DMS53 treated with DMSO at 0.1 percent for 48 hours (cell line): ENCODE data around the gene RPL15.
A peak's percentile ranks its signal among the peaks of the same experiment; 100 is the strongest.

ENCODE experiments used
- DNase-seq: peaks from one replicate; lab custom pipeline; 2025; ENCODE audit not compliant: unreplicated experiment; lab: John Stamatoyannopoulos, UW

Gene RPL15

GRCh38 chr3:23928524-23928923, 11.6 kb downstream of the RPL15 start:
- peak; percentile 6 for DNase-seq

DNA sequence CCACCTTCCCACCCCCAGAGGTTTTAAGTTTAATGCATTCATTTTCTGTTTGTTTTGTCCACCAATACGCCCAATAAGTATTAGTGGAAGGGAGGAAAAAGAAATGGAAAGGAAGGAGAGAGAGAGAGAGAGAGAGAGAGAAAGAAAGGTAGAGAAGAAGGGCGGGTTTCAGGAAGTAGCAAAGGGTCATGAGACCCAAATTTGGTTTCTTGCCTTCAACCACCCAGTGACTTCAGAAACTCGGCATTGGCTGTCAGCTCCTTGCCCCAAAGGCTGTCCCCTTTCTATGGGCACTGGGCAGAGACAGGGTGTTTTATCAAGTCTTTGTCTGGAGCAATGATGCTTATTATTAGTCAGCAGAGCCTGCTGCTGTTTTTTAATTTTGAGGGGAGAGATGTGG, 14.7 kb downstream of the RPL15 start:
- no peak for DNase-seq

GRCh38 chr3:23932571-23932970, 15.6 kb downstream of the RPL15 start:
- no peak for DNase-seq

- no peak for DNase-seq
These were observed 17.3 kb downstream of the RPL15 start for GRCh38 chr3:23934253-23934652.

DNA sequence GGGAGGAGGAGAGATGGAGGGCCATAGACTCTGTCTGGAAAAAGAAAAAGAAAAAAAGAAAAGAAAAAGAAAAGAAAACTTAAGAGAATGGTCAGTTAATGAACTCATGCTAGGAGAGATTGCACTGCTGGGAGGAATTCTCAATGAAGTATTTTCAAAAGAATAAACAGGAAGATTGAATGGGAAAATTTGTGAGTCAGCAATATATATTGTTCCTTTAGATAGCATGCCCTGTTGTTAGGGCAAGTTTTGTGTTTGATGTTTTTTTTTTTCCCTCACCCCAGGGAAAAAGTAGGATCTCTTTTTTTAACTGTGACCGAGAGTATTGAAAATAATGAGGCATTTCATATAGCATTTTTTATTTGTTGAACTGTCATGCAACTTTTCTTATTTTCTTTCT, 20.4 kb downstream of the RPL15 start:
- DNase-seq: no peak

DNA sequence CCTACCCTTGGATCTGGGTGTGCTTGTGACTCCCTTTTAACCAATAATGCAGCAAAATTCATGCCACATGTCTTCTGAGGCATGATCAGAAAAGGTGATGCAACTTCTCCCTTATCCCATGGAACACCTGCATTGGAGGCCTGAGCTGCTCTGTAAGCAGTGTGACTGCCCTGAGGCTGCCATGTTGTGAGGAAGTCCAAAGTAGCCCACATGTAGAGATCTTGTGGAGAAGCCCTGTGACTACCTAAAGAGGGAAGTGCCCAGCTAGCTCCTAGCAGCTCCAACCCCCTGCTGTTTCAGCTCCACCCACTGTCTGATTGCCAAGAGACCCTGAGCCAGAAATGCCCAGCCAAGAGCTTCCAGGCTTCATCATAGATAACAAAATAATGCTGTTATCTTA, 21.8 kb downstream of the RPL15 start:
- no peak for DNase-seq

DNA sequence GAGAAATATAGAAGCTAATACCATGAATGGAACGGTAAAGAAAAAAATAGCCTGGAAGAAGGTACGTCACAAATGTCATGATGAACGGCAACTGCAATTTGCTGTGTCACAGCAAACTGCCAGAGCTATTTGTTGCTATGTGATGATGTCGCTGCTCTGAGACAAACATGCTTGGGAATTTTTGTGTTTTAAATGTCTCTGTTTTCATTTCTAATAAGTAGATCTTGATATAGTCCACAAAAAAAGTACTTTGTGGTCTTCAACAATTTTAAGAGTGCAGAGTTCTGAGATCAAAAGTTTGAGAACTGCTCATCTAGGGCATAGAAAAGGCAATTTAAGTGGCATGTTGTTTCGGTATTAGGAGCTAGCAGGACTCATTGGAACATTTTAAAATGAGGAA, 23.8 kb downstream of the RPL15 start:
- no peak for DNase-seq

- no peak for DNase-seq
These were observed 24.5 kb downstream of the RPL15 start for GRCh38 chr3:23941440-23941839.

DNA sequence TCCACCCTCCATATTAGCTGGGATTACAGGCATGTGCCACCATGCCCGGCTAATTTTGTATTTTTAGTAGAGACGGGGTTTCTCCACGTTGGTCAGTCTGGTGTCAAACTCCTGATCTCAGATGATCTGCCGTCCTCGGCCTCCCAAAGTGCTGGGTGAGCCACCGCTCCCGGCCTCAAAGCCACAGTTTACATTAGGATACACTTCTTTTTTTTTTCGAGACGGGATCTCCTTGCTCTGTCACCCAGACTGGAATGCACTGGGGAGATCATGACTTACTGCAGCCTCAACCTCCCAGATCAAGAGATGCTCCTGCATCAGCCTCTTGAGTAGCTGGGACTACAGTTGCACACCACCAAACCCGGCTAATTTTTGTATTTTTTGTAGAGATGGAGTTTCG, 25.6 kb downstream of the RPL15 start:
- no peak for DNase-seq

DNA sequence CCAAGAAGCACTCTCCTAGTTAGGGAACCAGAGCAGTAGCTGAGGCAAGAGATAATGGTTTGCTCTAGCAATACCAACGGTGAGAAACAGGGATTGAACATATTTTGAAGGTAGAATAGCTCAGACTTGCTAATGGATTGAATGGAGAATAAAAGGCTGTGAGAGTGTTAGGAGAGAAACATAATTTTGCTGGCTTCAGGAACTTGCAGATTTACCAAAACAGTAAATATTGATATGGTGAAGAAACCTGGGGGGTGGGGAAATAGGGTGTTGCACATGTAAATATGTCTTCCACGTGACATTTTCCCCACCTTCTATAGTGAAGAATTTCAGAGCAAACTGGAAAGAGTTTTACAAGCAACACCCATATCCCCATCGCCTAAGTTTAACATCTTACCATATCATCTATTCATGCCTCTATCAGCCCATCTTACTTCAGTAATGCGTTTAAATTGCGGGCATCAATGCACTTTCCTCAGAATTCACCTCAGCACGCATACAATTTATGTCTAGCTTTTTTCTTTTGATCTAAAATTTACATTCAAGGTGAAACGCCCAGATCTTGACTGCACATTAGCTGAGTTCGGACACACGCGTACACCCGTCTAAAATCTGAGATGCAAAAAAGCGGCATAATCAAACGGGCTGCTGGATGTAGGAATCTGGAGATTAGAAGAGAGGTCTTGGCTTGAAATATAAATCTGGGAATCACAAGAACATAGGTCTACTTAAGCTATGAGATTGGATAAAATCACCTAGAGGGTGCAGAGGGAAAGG, 27.3 kb downstream of the RPL15 start:
- DNase-seq: no peak

- peak; percentile 10 for DNase-seq
These were observed 28.1 kb downstream of the RPL15 start, which contains the start of gene NR1D2 for GRCh38 chr3:23944861-23945662. Gene NR1D2, plus strand, starts transcription at chr3:23945286. Its CDS starts 293 bp downstream, at chr3:23945579.

GRCh38 chr3:23945663-23945912, 28.7 kb downstream of the RPL15 start:
- DNase-seq: no peak

- DNase-seq: peak; percentile 47
These were observed 29.2 kb downstream of the RPL15 start for GRCh38 chr3:23945913-23946687.

GRCh38 chr3:23948761-23949160, 31.8 kb downstream of the RPL15 start:
- DNase-seq: no peak

- DNase-seq: no peak
These were observed 32.9 kb downstream of the RPL15 start for GRCh38 chr3:23949784-23950183.

DNA sequence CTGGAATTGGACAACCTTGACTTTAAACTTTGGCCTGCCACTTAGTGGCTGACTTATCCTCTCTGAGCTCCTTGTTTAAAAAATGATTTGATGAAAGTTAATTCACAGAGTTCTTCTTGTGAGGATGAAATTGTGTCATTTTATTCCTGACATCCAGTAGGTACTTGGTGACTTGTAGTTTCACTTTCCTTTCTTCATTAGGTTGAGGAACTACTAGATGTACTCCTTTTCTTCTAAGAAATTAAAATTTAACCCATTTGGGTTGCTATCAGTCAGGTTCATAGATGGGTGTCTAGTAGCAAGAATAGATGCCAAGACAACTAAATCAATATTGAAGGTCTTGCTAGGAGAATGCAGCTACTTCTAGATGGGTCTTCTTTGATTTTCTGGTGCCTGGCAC, 33.4 kb downstream of the RPL15 start:
- DNase-seq: no peak

GRCh38 chr3:23952646-23953045, 35.7 kb downstream of the RPL15 start:
- no peak for DNase-seq

DNA sequence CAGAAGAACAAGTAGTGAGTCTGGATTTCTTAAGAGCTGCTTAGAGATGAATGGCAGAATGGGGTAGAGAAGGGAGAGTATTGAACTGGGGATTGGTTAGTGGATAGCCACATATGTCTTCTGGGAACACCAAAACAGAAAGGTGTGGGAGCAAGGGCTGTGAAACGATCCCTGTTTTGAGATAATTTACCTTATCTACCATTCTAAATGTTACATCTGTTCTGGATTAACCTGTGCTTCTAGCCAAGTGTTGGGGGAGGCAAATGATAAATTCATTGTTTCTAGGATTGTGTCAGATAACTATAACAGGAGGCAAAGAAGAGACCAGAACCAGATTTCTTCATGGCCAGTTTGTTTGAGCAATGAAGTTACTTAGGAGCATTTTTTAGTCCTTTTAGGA, 36.6 kb downstream of the RPL15 start:
- no peak for DNase-seq

DNA sequence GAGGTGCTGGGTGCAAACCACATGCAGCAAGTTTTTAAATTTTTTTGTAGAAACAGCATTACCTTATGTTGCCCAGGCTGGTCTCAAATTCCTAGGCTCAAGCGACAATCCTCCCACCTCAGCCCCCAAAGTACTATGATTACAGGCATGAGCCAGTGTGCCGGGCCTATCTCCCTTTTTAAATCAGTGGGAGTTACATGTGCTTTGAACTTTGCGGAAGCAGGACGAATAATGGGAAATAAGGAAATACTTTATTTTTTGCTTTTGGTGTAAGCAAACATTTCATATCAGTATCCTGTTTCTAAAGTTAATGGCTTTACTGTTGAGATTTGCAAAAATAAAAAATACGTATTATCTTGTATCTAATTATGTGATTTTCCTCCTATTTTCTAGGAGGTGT, 37.2 kb downstream of the RPL15 start:
- DNase-seq: no peak

DNA sequence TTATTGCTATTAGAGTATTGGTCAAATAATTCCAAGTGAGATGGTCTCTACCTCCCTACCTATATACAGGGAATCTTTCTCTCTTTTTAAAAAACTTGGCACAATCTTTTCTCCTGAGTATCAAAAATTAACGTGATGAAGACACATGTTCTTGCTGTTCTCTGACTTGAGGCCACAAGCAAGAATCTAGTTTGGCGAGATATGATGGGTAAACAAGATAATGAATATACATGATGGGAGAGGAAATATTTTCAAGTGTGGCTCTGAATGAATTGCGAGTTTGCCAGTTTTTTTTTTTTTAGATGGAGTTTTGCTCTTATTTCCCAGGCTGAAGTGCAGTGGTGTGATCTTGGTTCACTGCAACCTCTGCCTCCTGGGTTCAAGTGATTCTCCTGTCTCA, 39.8 kb downstream of the RPL15 start:
- no peak for DNase-seq

DNA sequence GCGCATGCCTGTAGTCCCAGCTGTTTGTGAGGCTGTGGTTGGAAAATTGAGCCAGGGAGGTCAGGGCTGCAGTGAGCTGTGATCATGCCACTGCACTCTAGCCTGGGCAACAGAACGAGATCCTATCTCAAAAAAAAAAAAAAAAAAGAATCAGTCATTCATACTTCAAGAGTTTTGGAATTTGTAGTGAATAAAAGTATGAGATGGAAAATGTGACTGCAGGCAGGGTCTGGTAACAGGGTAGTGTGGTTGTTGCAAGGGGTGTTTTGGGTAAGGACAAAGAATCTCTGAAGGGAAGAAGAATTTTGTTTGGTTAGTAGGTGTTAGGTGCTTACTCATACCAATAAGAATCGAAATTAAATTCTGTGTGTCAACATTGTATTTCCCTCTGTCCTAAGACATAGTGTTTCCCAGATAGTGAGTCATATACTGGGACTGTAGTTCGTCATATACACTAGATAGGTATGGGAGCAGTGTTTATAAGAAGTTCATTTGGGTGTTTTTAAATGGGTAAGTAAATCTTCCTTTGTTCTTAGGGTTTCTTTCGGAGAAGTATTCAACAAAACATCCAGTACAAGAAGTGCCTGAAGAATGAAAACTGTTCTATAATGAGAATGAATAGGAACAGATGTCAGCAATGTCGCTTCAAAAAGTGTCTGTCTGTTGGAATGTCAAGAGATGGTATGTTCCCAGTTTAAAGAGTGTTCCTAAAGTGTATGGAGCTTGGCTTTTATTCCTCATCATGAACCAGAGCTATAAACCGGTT, 42.4 kb downstream of the RPL15 start:
- DNase-seq: no peak
